HCT116 (cell line): ENCODE data around the gene SVEP1. TPM values are rescaled to one million over a fixed set of nuclear protein-coding genes. Genes with fewer than 3 reads are reported as not detected.

Experiments used
- ATAC-seq: fragments of 200-7000 bp; cut with Tn5 transposase; 2 replicates; pipeline ENCODE4 v1.9.1; 2020; ENCODE audit warnings: mild to moderate bottlenecking, moderate library complexity
- BruUV-seq: library from RNA; stranded (reverse); fragments of 400-500 nt; replicated peaks from 2 replicates; lab custom pipeline; 2021; lab: Mats Ljungman, UMichigan
- CTCF ChIA-PET: fragments of 300-600 bp; sonication (Branson Sonifier 250); formaldehyde crosslinking; loops from one replicate; lab custom pipeline; 2021; ENCODE audit warnings: antibody characterized with exemption; lab: Charles Lee
- POLR2A ChIA-PET: fragments of 300-600, 350-600 bp; sonication (Branson Sonifier 250); formaldehyde crosslinking; loops from one replicate; lab custom pipeline; 2021; ENCODE audit warnings: antibody characterized with exemption; lab: Charles Lee
- RAD21 ChIA-PET, 2 experiments: fragments of 300-600 bp; sonication (Branson Sonifier 250); formaldehyde crosslinking; loops; one replicate each; lab custom pipeline; 2023; ENCODE audit warnings: low total read pairs in 2 of 2; ENCODE audit not compliant: uncharacterized antibody in 2 of 2, unreplicated experiment in 2 of 2, low non-redundant PET in 1 of 2; lab: Charles Lee
- DNase-seq: peaks from one replicate; pipeline ENCODE4 v3.0.0-alpha.2; 2010; ENCODE audit warnings: low read depth, low spot score
- H2AFZ ChIP-seq: fragments of 200-600 bp; shearing (Covaris generic), sonication (generic); 2 replicates; pipeline ENCODE4 v1.6.1; 2017; ENCODE audit warnings: low read depth, mixed run types, mixed read lengths, antibody characterized with exemption, low read length; ENCODE audit not compliant: poor library complexity, severe bottlenecking
- H3K27ac ChIP-seq: 2 replicates; pipeline ENCODE4 v1.5.1; 2012; ENCODE audit warnings: low read depth, low read length
- H3K27me3 ChIP-seq: fragments of 200-600 bp; sonication (generic); 2 replicates; pipeline ENCODE4 v1.6.1; 2016; ENCODE audit warnings: mixed run types, low read length, mixed read lengths; ENCODE audit not compliant: insufficient read depth
- H3K36me3 ChIP-seq, 2 experiments: fragments of 200-500 bp in 1 of 2; fragments of 200-600 bp in 1 of 2; sonication (Bioruptor generic) in 1 of 2; sonication (generic) in 1 of 2; 2 replicates each; pipeline versions ENCODE4 v1.5.1 to v1.6.1; 2014 to 2016; ENCODE audit warnings: low read length in 2 of 2, inconsistent platforms in 1 of 2, mixed read lengths in 1 of 2, mixed run types in 1 of 2; ENCODE audit not compliant: insufficient read depth in 2 of 2, control insufficient read depth in 1 of 2
- H3K4me1 ChIP-seq, 2 experiments: fragments of 200-600 bp in 1 of 2; sonication (generic) in 1 of 2; 2 replicates each; pipeline versions ENCODE4 v1.5.1 to v1.6.1; 2012 to 2017; ENCODE audit warnings: low read length in 2 of 2, inconsistent platforms in 1 of 2, mild to moderate bottlenecking in 1 of 2, mixed read lengths in 1 of 2, mixed run types in 1 of 2, moderate library complexity in 1 of 2; ENCODE audit not compliant: insufficient read depth in 2 of 2, control insufficient read depth in 1 of 2
- H3K4me2 ChIP-seq: fragments of 200-600 bp; sonication (generic); 2 replicates; pipeline ENCODE4 v1.6.1; 2017; ENCODE audit warnings: mixed run types, low read length, mixed read lengths
- H3K4me3 ChIP-seq, 2 experiments: fragments of 200-600 bp in 1 of 2; sonication (generic) in 1 of 2; replicated peaks in 1 of 2; 2 replicates each; pipeline ENCODE4 v1.5.1; 2011 to 2016; ENCODE audit warnings: low read length in 2 of 2, control low read depth in 1 of 2, low read depth in 1 of 2, mild to moderate bottlenecking in 1 of 2, mixed read lengths in 1 of 2, mixed run types in 1 of 2
- H3K79me2 ChIP-seq: fragments of 200-600 bp; sonication (generic); 2 replicates; pipeline ENCODE4 v1.6.1; 2017; ENCODE audit warnings: mild to moderate bottlenecking, mixed run types, low read length, moderate library complexity, mixed read lengths; ENCODE audit not compliant: insufficient read depth
- H3K9ac ChIP-seq: fragments of 200-600 bp; sonication (generic); 2 replicates; pipeline ENCODE4 v1.6.1; 2016; ENCODE audit warnings: low read length, mixed read lengths
- H3K9me2 ChIP-seq: fragments of 200-600 bp; sonication (generic), shearing (Covaris generic); 2 replicates; pipeline ENCODE4 v1.6.1; 2017; ENCODE audit warnings: mixed run types, mild to moderate bottlenecking, moderate library complexity; ENCODE audit not compliant: insufficient read depth
- H3K9me3 ChIP-seq, 2 experiments: fragments of 200-500 bp in 1 of 2; fragments of 200-600 bp in 1 of 2; sonication (Bioruptor generic) in 1 of 2; sonication (generic) in 1 of 2; 2 replicates each; pipeline ENCODE4 v1.6.1; 2014 to 2017; ENCODE audit warnings: low read length in 2 of 2, mixed read lengths in 2 of 2, inconsistent platforms in 1 of 2, low read depth in 1 of 2, mild to moderate bottlenecking in 1 of 2, mixed run types in 1 of 2, moderate library complexity in 1 of 2; ENCODE audit not compliant: control insufficient read depth in 1 of 2, insufficient read depth in 1 of 2
- H4K20me1 ChIP-seq: fragments of 200-600 bp; sonication (generic), shearing (Covaris generic); 2 replicates; pipeline ENCODE4 v1.6.1; 2017; ENCODE audit warnings: mixed run types, mild to moderate bottlenecking, moderate library complexity; ENCODE audit not compliant: insufficient read depth
- EGR1 ChIP-seq: IDR thresholded peaks from 2 replicates; pipeline ENCODE4 v1.6.1; 2012; ENCODE audit warnings: low read depth
- ELF1 ChIP-seq: IDR thresholded peaks from 2 replicates; pipeline ENCODE4 v1.6.1; 2012; ENCODE audit warnings: low read depth, borderline replicate concordance
- FOSL1 ChIP-seq: IDR thresholded peaks from 2 replicates; pipeline ENCODE4 v1.6.1; 2012; ENCODE audit warnings: low read depth
- JUND ChIP-seq: IDR thresholded peaks from 2 replicates; pipeline ENCODE4 v1.6.1; 2012
- POLR2AphosphoS5 ChIP-seq: IDR thresholded peaks from 2 replicates; pipeline ENCODE4 v1.6.1; 2011; ENCODE audit warnings: mild to moderate bottlenecking, low read depth, low read length, moderate library complexity
- RAD21 ChIP-seq: IDR thresholded peaks from 2 replicates; pipeline ENCODE4 v1.6.1; 2012; ENCODE audit warnings: low read depth, mild to moderate bottlenecking
- REST ChIP-seq: IDR thresholded peaks from 2 replicates; pipeline ENCODE4 v1.6.1; 2012; ENCODE audit warnings: low read depth
- SP1 ChIP-seq: IDR thresholded peaks from 2 replicates; pipeline ENCODE4 v1.6.1; 2012; ENCODE audit warnings: low read depth
- SRF ChIP-seq: IDR thresholded peaks from 2 replicates; pipeline ENCODE4 v1.6.1; 2012; ENCODE audit warnings: low read depth
- TCF7L2 ChIP-seq: IDR thresholded peaks from 2 replicates; pipeline ENCODE4 v1.7.0; 2011; ENCODE audit warnings: borderline replicate concordance, inconsistent platforms; ENCODE audit not compliant: insufficient read depth, insufficient read length; ENCODE audit errors: extremely low read depth
- ZNF274 ChIP-seq: fragments of 200-500 bp; sonication (Bioruptor generic); IDR thresholded peaks from 2 replicates; pipeline ENCODE4 v1.6.1; 2014; ENCODE audit warnings: mild to moderate bottlenecking, low read depth, low read length, inconsistent platforms
- intact Hi-C: fragments of 100-400 bp; cut with micrococcal nuclease; formaldehyde crosslinking; loops from 2 replicates; pipeline ENCODE4 v1.10.0; 2022
- total RNA-seq: library from RNA; stranded (reverse); gene quantifications from one replicate; pipeline ENCODE4 v1.2.1, GENCODE V29; 2021; ENCODE audit not compliant: unreplicated experiment

The SVEP1 gene
- total RNA-seq, 1 experiment from 2014 or later, result 0.15 TPM

GRCh38 chr9:110319781-110320492, 259.6 kb downstream of the SVEP1 start:
- TF ChIP-seq REST, result no peak
- no peak for TF ChIP-seq SP1
- no peak for TF ChIP-seq EGR1
- no peak for TF ChIP-seq RAD21
- no peak for TF ChIP-seq FOSL1
- Histone ChIP-seq H2AFZ (no peak overlapping the region), H3K9me2 (no peaks in the 10 kb centered on the region), H3K9me3 (no peaks in the 10 kb centered on the region), H4K20me1 (no peaks in the 10 kb centered on the region), H3K4me1 (no peaks in the 10 kb centered on the region), H3K4me2 (no peak overlapping the region), H3K27me3 (no peaks in the 10 kb centered on the region), H3K4me3 (no peak overlapping the region), H3K36me3 (no peaks in the 10 kb centered on the region), H3K9ac (no peak overlapping the region), H3K79me2 (no peaks in the 10 kb centered on the region), H3K27ac (no peak overlapping the region)
- POLR2A ChIA-PET, result no interaction called here
- RAD21 ChIA-PET, result no interaction called here
- no TSS peak for BruUV-seq
- intact Hi-C loops, result no loop called here
- CTCF ChIA-PET, result no interaction called here
- no peak for ATAC-seq
- no peak for DNase-seq

- no peak overlapping the region for H2AFZ ChIP-seq
- no peak overlapping the region for H3K9ac ChIP-seq
- intact Hi-C loops, result no loop called here
- DNase-seq, result no peak
- ChIA-PET POLR2A (no interaction called here), CTCF (no interaction called here), RAD21 (no interaction called here)
- no peaks in the 10 kb centered on the region for H3K9me3 ChIP-seq
- H4K20me1 ChIP-seq, result no peaks in the 10 kb centered on the region
- no peaks in the 10 kb centered on the region for H3K4me1 ChIP-seq
- no peak for ATAC-seq
- no peaks in the 10 kb centered on the region for H3K79me2 ChIP-seq
- no peak overlapping the region for H3K4me3 ChIP-seq
- BruUV-seq, result no TSS peak
- no peaks in the 10 kb centered on the region for H3K9me2 ChIP-seq
- H3K4me2 ChIP-seq, result no peak overlapping the region
- H3K27me3 ChIP-seq, result no peaks in the 10 kb centered on the region
- no peaks in the 10 kb centered on the region for H3K36me3 ChIP-seq
- H3K27ac ChIP-seq, result no peak overlapping the region
- no peak for TF ChIP-seq POLR2AphosphoS5
- no peak for TF ChIP-seq ZNF274
- no peak for TF ChIP-seq JUND
- no peak for TF ChIP-seq SRF
- TF ChIP-seq TCF7L2, result no peak
- TF ChIP-seq REST, result no peak
- no peak for TF ChIP-seq ELF1
- TF ChIP-seq FOSL1, result no peak
These were observed 261.6 kb downstream of the SVEP1 start for GRCh38 chr9:110317911-110318310.
